Gastrocnemius medialis (tissue), 4 donors: ENCODE data around the gene EPX.

Experiments
- CTCF ChIP-seq, 5 experiments: fragments of 450-650 bp in 3 of 5; fragments of 200-600 bp in 2 of 5; sonication (generic) in 2 of 5; IDR thresholded peaks in 4 of 5; conservative IDR thresholded peaks in 1 of 5; 1 replicate in 4 of 5; 2 replicates in 1 of 5; pipeline ENCODE4 v1.5.1; 2016 to 2019; ENCODE audit warnings: antibody characterized with exemption in 5 of 5, mild to moderate bottlenecking in 3 of 5, moderate library complexity in 3 of 5
- POLR2A ChIP-seq, 2 donors: fragments of 450-650 bp; IDR thresholded peaks; one replicate each; pipeline ENCODE4 v1.6.1; 2017; ENCODE audit warnings: antibody characterized with exemption in 2 of 2, mild to moderate bottlenecking in 2 of 2, moderate library complexity in 2 of 2

- TF ChIP-seq CTCF (IDR thresholded peaks at IDR 0.05 in 4 of 5, conservative IDR thresholded peaks at IDR 0.05 in 1 of 5) (no peak), POLR2A (IDR thresholded peaks at IDR 0.05) (no peak)
Observed at GRCh38 chr17:58161566-58161965, 31.0 kb upstream of the EPX start.
